Inflammatory macrophage (primary cell): ENCODE measurements around the gene CTNNA2.

Experiments used
- DNase-seq, 2 donors: peaks; one replicate each; pipeline ENCODE4 v3.0.0-alpha.2; 2020 to 2022

The CTNNA2 gene

GRCh38 chr2:80510716-80511115 is 997.9 kb downstream of the CTNNA2 start:
- no peak for DNase-seq

- DNase-seq, result no peak
These were observed 1003.1 kb downstream of the CTNNA2 start for GRCh38 chr2:80515964-80516363.

GRCh38 chr2:80517316-80517715 is 1004.5 kb downstream of the CTNNA2 start:
- no peak for DNase-seq

- DNase-seq, result no peak
These were observed 1006.3 kb downstream of the CTNNA2 start for GRCh38 chr2:80519121-80519643.

DNA sequence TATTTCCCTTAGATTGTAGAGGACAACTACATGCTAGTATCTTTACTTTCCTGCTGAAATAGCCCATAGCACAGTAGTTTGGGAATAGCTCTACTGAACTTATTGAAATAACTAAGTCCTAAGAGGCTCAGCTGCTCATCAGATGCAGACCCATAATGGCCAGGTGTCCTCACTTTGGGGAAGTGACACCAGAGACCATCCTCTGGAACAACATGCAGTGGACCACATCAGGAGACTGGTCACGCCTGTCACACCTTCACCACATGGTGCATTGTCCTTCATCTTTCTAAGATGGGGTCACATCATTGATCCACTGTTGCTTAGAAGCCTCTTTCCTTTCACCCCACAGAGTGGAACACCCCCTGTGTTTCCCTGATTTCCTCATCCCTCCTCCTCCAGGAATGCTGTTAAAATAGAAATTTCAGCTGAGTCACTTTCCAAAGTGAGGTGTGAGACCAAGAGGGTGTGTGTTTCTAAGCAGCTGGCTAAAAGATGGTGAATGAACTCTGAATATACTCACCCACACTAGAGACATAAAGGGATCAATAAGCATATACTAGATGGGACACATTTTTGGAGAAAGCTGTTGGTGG is 1006.9 kb downstream of the CTNNA2 start:
- DNase-seq, result no peak

- DNase-seq, result no peak
These were observed 1012.3 kb downstream of the CTNNA2 start for GRCh38 chr2:80525152-80525551.

DNA sequence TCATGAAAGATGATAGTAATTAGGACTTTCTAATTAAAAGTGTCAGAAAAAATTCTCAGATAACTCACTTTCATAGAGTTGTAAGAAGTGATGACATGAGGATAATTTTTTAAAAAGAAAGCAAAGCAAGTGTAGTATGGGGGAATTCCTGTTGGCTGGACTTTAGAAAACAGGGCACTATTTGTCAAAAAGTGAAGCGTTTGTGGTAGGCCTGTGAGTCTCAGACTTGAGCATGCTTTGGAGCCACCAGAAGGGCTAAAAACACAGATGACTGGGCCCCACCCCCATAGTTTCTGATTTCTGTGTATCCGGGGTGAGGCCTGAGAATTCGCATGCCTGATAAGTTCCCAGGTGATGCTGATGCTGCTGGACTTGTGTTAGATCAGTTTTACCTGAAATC is 1014.3 kb downstream of the CTNNA2 start:
- DNase-seq, result no peak

DNA sequence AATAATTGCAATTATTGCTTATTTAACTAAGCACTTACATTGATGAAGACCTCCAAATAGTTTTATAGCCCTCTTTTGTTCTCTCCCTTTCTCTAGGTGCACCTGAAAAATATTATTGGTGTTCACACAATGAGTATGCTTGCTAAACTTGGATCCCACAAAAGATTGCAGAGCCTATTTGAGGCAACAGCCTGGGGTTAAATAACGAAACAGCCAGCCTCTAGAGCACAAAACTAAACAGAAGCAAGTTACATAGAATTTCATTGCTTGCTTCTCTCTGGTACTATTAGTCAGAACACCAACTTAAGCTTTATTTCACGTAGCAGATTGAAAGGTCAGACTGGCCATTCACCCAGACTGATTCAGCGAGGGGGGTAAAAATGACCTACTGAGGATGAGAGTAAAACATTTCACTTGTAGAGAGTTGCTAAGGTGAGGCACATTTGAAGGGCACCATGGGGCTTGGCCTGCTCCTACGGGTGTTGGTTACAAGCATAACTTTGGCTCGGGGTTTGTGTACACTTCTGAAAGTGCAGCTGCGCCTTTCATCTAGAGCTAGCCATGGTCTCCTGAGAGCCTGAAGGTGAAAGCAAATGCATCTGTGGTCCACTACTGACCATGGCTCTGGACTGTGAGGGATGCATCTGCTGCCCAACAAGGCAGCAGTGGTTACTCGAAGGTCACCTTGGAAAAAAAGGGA is 1016.8 kb downstream of the CTNNA2 start:
- DNase-seq, result no peak

DNA sequence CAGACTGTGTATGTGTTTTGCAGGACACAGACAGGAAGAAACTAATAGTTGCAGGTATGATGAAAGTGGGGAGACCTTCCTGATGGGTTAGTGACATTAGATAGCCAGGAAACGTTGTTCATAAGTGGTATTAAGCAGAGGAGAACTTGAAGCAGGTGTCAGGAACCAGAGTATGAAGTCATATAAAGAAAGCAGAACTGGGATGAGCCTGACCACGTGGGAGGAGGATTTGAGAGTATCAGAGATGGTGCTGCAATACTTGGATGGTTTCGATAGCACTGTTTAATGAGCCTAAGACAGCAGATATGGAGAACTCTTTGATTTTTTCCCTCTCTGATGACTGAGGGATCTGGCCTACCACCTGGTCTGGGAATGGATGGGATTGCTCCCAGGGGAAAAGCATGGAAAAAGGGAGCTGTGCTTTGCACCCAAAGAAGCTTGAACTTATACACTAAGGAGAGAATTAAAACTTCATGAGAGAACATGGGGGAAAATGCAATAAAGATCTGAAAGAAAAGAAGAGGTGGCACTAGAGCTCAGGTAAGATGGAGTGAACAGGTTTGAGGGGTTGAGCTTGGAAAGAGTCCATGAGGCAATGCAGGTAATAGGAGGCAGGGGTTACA is 1017.7 kb downstream of the CTNNA2 start:
- DNase-seq, result no peak

DNA sequence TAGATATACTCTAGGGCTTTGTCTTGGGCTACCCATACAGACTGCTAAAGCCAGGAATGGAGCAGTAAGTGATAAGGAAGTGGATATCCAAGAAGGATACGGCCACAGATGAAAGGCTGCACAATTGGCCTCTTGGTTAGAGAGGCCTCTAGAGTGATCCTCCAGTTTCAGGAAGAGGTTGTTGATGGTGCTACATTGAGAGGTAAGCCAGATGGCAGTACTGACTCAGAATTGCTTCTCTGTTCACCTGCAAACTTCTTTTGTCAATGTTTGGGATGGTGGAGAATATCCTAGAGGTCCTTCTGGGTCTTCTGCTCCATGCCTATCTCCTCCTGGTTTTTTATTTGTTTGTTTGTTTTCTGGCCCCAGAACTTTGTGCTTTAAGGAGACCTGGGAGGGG is 1018.5 kb downstream of the CTNNA2 start:
- no peak for DNase-seq

DNA sequence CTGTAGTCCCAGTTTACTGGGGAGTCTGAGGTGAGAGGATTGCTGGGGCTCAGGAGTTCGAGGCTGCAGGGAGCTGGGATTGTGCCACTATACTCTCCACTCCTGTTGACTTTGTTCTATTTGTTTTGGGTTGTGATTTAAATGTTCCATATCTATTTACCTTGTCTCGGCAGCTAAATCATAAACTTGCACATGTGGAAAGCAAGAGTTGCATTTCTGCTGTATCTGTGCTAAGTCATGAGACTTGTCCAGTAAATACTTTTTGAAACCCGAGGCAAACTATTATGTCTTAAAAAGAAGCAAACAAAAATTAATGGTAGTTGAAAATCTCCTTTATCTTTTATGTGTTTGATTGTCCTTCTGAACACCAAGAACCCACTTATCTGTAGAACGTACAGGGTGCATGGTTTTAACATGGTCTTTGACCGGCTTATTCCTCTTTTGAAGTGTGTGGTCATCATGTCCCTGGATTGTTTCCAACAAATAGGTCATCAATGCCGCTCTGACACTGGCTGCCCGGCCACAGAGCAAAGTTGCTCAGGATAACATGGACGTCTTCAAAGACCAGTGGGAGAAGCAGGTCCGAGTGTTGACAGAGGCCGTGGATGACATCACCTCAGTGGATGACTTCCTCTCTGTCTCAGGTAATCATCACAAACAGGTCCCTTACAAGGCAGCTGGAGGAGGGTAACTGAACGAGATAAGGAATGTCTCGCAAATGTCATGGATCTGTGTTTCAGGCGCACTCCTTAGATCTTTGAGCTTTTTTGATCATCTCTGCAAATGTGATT is 1032.8 kb downstream of the CTNNA2 start:
- DNase-seq, result no peak

GRCh38 chr2:80546766-80547165 is 1033.9 kb downstream of the CTNNA2 start:
- no peak for DNase-seq

DNA sequence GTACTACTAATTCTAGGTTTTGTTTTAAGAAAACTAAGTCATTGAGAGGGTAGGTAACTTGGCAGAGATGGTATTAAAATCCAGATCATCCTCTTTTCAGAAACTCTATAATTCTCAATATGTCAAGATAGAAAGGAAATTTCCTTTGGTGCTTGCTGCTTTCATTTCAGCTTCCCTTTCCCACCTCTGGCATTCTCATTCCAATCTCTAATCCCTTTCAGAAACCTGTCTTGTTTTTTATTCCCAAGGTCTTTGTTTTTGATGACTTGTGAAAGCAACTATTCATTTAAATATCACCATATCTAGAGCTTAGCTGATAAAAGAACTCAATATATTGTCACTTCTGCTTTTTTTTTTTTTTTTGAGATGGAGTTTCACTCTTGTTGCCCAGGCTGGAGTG is 1034.5 kb downstream of the CTNNA2 start:
- DNase-seq, result no peak

DNA sequence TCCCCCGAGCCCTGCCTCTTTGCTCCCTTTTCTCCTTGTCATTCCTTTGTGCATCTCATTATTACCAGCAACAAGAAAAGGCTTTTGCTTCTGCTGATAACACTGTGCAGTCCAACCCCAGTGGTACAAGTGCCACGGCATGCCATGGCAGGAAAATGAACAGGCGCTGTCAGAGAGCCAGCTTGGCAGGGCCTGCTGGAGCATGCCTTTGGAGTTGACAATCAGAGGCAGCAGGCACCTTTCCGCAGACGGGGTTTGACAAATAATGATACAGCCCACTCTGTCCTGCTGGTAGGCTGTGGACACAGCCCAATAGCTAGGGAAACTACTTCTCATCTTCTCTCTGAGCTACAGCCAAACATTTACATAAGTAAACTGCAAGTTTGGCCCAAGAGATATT is 1035.6 kb downstream of the CTNNA2 start:
- DNase-seq, result no peak

DNA sequence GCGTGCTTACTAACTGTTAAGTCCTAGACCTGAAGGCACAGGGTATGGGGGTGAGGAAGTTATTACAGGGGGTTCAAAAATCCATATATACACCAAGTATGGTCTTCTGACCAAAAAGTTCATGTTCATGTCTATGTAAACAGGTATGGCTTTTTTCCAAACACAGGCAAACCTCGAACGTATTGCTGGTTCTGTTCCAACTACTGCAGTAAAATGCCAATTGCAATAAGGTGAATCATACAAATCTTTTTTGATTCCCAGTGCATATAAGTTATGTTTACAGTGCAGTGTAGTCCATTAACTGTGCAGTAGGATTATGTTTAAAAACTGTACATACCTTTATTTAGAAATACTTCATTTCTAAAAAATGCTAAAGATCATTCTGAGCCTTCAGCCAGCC is 1037.0 kb downstream of the CTNNA2 start:
- no peak for DNase-seq

GRCh38 chr2:80560326-80560725 is 1047.5 kb downstream of the CTNNA2 start:
- DNase-seq, result no peak

- DNase-seq, result no peak
These were observed 1055.2 kb downstream of the CTNNA2 start for GRCh38 chr2:80568011-80568410.

- no peak for DNase-seq
These were observed 1060.3 kb downstream of the CTNNA2 start for GRCh38 chr2:80573167-80573566.

DNA sequence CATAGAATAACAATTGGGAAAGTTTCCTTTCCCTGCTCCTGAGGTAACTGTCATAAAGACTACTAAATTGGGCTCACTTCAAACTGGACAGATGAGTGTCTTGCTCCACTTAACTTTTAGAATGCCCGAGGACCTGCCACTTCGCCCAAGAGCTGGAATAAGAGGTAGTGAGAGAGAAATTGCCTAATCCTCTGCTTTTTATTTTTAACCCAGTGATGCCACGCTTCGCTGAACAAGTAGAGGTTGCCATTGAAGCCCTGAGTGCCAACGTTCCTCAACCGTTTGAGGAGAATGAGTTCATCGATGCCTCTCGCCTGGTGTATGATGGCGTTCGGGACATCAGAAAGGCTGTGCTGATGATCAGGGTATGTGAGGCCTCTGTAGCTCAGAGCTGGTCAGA is 1061.1 kb downstream of the CTNNA2 start:
- DNase-seq, result no peak

- no peak for DNase-seq
These were observed 1066.9 kb downstream of the CTNNA2 start for GRCh38 chr2:80579756-80580155.

DNA sequence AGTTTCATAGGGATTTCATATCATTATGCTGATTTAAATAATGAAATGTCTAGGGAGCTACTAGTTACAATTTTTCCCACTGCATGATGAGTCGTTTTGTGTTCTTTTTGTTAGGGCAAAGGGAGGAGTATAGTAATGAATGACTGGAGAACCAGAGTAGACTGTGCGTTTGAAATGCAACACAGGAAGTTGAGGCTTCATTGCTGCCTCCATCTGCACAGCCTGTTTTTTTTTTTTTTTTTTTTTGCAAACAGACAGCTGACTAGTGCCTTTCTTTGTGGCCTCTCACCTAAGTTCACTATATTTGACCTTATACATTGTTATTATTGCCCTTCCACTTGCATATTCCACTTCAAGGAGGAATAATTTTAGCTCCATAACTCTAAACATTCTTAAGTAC is 1078.4 kb downstream of the CTNNA2 start:
- no peak for DNase-seq

GRCh38 chr2:80592106-80592505 is 1079.3 kb downstream of the CTNNA2 start:
- DNase-seq, result no peak

- DNase-seq, result no peak
These were observed 1097.3 kb downstream of the CTNNA2 start for GRCh38 chr2:80610108-80610507.
